Non-pigmented ciliary epithelial cell (primary cell): ENCODE measurements around the gene ANLN.
"Not testable (repeated sequence)": the region's sequence is repeated elsewhere in the genome, so short reads cannot be mapped to it uniquely, and the experiment has no call there.

ENCODE experiments used
- DNase-seq: peaks from one replicate; pipeline ENCODE4 v3.0.0-alpha.2; 2010; ENCODE audit warnings: low read depth

ANLN gene

GRCh38 chr7:36466001-36466400 is 76.3 kb downstream of the ANLN start:
- DNase-seq, result not testable (repeated sequence)

- DNase-seq, result no peak
These were observed 78.9 kb downstream of the ANLN start for GRCh38 chr7:36468370-36469101.

- DNase-seq, result no peak
These were observed 79.6 kb downstream of the ANLN start for GRCh38 chr7:36469236-36469635.

GRCh38 chr7:36472141-36472729 is 82.6 kb downstream of the ANLN start:
- DNase-seq, result no peak

GRCh38 chr7:36473454-36474282 is 84.0 kb downstream of the ANLN start:
- DNase-seq, result no peak

GRCh38 chr7:36474283-36475010 is 84.8 kb downstream of the ANLN start:
- DNase-seq, result peak; percentile 18

GRCh38 chr7:36475011-36475342 is 85.3 kb downstream of the ANLN start:
- DNase-seq, result no peak

- DNase-seq, result no peak
These were observed 85.7 kb downstream of the ANLN start for GRCh38 chr7:36475381-36475780.

- no peak for DNase-seq
These were observed 89.1 kb downstream of the ANLN start for GRCh38 chr7:36478745-36479144.

GRCh38 chr7:36483853-36484252 is 94.2 kb downstream of the ANLN start:
- not testable (repeated sequence) for DNase-seq

- no peak for DNase-seq
These were observed 94.6 kb downstream of the ANLN start for GRCh38 chr7:36484265-36484664.

GRCh38 chr7:36486336-36486735 is 96.7 kb downstream of the ANLN start:
- DNase-seq, result no peak

- no peak for DNase-seq
These were observed 98.2 kb downstream of the ANLN start for GRCh38 chr7:36487756-36488336.

GRCh38 chr7:36488672-36489071 is 99.0 kb downstream of the ANLN start:
- DNase-seq, result not testable (repeated sequence)

GRCh38 chr7:36490419-36490830 is 100.8 kb downstream of the ANLN start:
- no peak for DNase-seq

- no peak for DNase-seq
These were observed 101.7 kb downstream of the ANLN start for GRCh38 chr7:36491317-36491716.

GRCh38 chr7:36496576-36496975 is 106.9 kb downstream of the ANLN start:
- no peak for DNase-seq

GRCh38 chr7:36497176-36497575 is 107.5 kb downstream of the ANLN start:
- not testable (repeated sequence) for DNase-seq

- DNase-seq, result no peak
These were observed 108.1 kb downstream of the ANLN start for GRCh38 chr7:36497775-36498174.
